Parathyroid adenoma (tissue), 2 donors: ENCODE results near the gene ACACB.

Experiments used
- H2AFZ ChIP-seq: fragments of 300-600 bp; sonication (generic); one replicate; pipeline ENCODE4 v1.7.0; 2017; ENCODE audit warnings: antibody characterized with exemption, mild to moderate bottlenecking
- H3K27ac ChIP-seq: fragments of 300-600 bp; sonication (generic); one replicate; pipeline ENCODE4 v1.7.0; 2017
- H3K27me3 ChIP-seq: fragments of 300-600 bp; sonication (generic); one replicate; pipeline ENCODE4 v1.7.0; 2017; ENCODE audit warnings: low read length; ENCODE audit not compliant: control insufficient read depth, insufficient read depth
- H3K36me3 ChIP-seq: fragments of 300-600 bp; sonication (generic); one replicate; pipeline ENCODE4 v1.7.0; 2017; ENCODE audit warnings: low read length; ENCODE audit not compliant: control insufficient read depth, insufficient read depth
- H3K4me1 ChIP-seq: fragments of 300-600 bp; sonication (generic); one replicate; pipeline ENCODE4 v1.7.0; 2017; ENCODE audit warnings: control low read depth
- H3K4me2 ChIP-seq: fragments of 300-600 bp; sonication (generic); one replicate; pipeline ENCODE4 v1.7.0; 2017; ENCODE audit warnings: low read length
- H3K4me3 ChIP-seq: fragments of 300-600 bp; sonication (generic); one replicate; pipeline ENCODE4 v1.7.0; 2017; ENCODE audit warnings: low read depth, low read length
- H3K79me2 ChIP-seq: fragments of 300-600 bp; sonication (generic); one replicate; pipeline ENCODE4 v1.7.0; 2017; ENCODE audit warnings: control low read depth
- H3K9ac ChIP-seq: fragments of 300-600 bp; sonication (generic); one replicate; pipeline ENCODE4 v1.7.0; 2017; ENCODE audit warnings: mild to moderate bottlenecking
- H3K9me3 ChIP-seq: fragments of 300-600 bp; sonication (generic); one replicate; pipeline ENCODE4 v1.7.0; 2017; ENCODE audit warnings: low read length; ENCODE audit not compliant: control insufficient read depth
- TF ChIP-seq, protein P1 (sequence below): fragments of 300-600 bp; sonication (generic); IDR thresholded peaks from one replicate; pipeline ENCODE4 v1.7.0; 2017; ENCODE audit warnings: antibody characterized with exemption, mild to moderate bottlenecking
- donor health status: primary hyperparathyroidism.

ACACB gene

DNA sequence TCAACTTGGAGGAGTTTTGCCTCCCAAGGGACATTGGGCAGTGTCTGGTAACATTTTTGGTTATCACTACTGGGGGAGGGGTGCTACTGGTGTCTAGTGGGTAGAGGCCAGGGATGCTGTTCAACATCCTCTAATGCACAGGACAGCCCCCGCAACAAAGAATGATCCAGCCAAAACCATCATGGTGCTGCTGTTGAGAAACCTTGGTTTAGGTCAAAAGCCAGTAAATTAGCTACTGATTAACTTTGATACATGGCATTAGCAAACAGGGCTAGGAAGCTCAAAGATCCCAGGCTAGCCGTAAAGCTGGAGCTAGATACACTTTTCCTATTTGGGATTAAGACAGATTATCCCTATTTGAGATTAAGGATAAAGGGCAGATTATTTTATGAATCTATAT is 32.0 kb upstream of the ACACB start:
- Histone ChIP-seq H3K9ac (no peak overlapping the region), H3K4me2 (no peak overlapping the region), H3K27me3 (no peaks in the 10 kb centered on the region), H3K36me3 (no peaks in the 10 kb centered on the region), H3K27ac (no peak overlapping the region), H2AFZ (no peak overlapping the region), H3K4me3 (no peak overlapping the region), H3K79me2 (peaks cover 3% of the 10 kb centered on the region), H3K9me3 (no peaks in the 10 kb centered on the region), H3K4me1 (no peaks in the 10 kb centered on the region)
- TF ChIP-seq, protein P1, sequence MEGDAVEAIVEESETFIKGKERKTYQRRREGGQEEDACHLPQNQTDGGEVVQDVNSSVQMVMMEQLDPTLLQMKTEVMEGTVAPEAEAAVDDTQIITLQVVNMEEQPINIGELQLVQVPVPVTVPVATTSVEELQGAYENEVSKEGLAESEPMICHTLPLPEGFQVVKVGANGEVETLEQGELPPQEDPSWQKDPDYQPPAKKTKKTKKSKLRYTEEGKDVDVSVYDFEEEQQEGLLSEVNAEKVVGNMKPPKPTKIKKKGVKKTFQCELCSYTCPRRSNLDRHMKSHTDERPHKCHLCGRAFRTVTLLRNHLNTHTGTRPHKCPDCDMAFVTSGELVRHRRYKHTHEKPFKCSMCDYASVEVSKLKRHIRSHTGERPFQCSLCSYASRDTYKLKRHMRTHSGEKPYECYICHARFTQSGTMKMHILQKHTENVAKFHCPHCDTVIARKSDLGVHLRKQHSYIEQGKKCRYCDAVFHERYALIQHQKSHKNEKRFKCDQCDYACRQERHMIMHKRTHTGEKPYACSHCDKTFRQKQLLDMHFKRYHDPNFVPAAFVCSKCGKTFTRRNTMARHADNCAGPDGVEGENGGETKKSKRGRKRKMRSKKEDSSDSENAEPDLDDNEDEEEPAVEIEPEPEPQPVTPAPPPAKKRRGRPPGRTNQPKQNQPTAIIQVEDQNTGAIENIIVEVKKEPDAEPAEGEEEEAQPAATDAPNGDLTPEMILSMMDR, result no peak

GRCh38 chr12:109085590-109085989 is 30.8 kb upstream of the ACACB start:
- Histone ChIP-seq H3K4me1 (no peaks in the 10 kb centered on the region), H3K27me3 (no peaks in the 10 kb centered on the region), H2AFZ (no peak overlapping the region), H3K27ac (no peak overlapping the region), H3K9ac (no peak overlapping the region), H3K9me3 (no peaks in the 10 kb centered on the region), H3K4me3 (no peak overlapping the region), H3K79me2 (no peaks in the 10 kb centered on the region), H3K36me3 (no peaks in the 10 kb centered on the region), H3K4me2 (no peak overlapping the region)
- TF ChIP-seq, protein P1, result no peak

GRCh38 chr12:109087250-109087649 is 29.1 kb upstream of the ACACB start:
- no peak overlapping the region for H3K4me2 ChIP-seq
- TF ChIP-seq, protein P1, result no peak
- no peaks in the 10 kb centered on the region for H3K9me3 ChIP-seq
- no peaks in the 10 kb centered on the region for H3K4me1 ChIP-seq
- no peaks in the 10 kb centered on the region for H3K79me2 ChIP-seq
- H3K36me3 ChIP-seq, result no peaks in the 10 kb centered on the region
- H3K27me3 ChIP-seq, result no peaks in the 10 kb centered on the region
- H3K27ac ChIP-seq, result no peak overlapping the region
- H3K9ac ChIP-seq, result no peak overlapping the region
- H3K4me3 ChIP-seq, result no peak overlapping the region
- H2AFZ ChIP-seq, result no peak overlapping the region

- no peaks in the 10 kb centered on the region for H3K36me3 ChIP-seq
- H3K4me2 ChIP-seq, result no peak overlapping the region
- H3K9me3 ChIP-seq, result no peaks in the 10 kb centered on the region
- no peak overlapping the region for H2AFZ ChIP-seq
- no peak overlapping the region for H3K27ac ChIP-seq
- H3K27me3 ChIP-seq, result no peaks in the 10 kb centered on the region
- H3K4me3 ChIP-seq, result no peak overlapping the region
- peaks cover 6% of the 10 kb centered on the region for H3K4me1 ChIP-seq
- no peak overlapping the region for H3K9ac ChIP-seq
- TF ChIP-seq, protein P1, result no peak
- H3K79me2 ChIP-seq, result peaks cover 4% of the 10 kb centered on the region
Observed at GRCh38 chr12:109088818-109089217, 27.6 kb upstream of the ACACB start.

- no peaks in the 10 kb centered on the region for H3K9me3 ChIP-seq
- TF ChIP-seq, protein P1, result no peak
- no peak overlapping the region for H2AFZ ChIP-seq
- no peak overlapping the region for H3K4me3 ChIP-seq
- peaks cover 4% of the 10 kb centered on the region for H3K79me2 ChIP-seq
- no peaks in the 10 kb centered on the region for H3K27me3 ChIP-seq
- no peak overlapping the region for H3K4me2 ChIP-seq
- no peak overlapping the region for H3K9ac ChIP-seq
- no peaks in the 10 kb centered on the region for H3K36me3 ChIP-seq
- no peak overlapping the region for H3K27ac ChIP-seq
- H3K4me1 ChIP-seq, result peaks cover 6% of the 10 kb centered on the region
Observed at GRCh38 chr12:109089683-109090082, 26.7 kb upstream of the ACACB start.
